ENCODE measurements around the gene FAM53A.
A peak's percentile ranks its signal among the peaks of the same experiment; 100 is the strongest.

FAM53A gene

GRCh38 chr4:1715002-1715758, 31.1 kb upstream of the FAM53A start:
- Histone ChIP-seq H3K9me3 (ENCODE audit: severe bottlenecking) (no peaks in the 10 kb centered on the region), H3K36me3 (ENCODE audit: low read depth) (peaks cover 24% of the 10 kb centered on the region), H3K4me3 (ENCODE audit: severe bottlenecking) (no peak overlapping the region), H3K27me3 (ENCODE audit: insufficient read depth, poor library complexity, severe bottlenecking) (no peaks in the 10 kb centered on the region), H3K4me1 (ENCODE audit: insufficient read depth, poor library complexity, severe bottlenecking) (peaks cover 3% of the 10 kb centered on the region), H3K27ac (ENCODE audit: poor library complexity, severe bottlenecking) (no peak overlapping the region)
- DNase-seq (ENCODE audit: low spot score): no peak
- TF ChIP-seq CTCF (IDR thresholded peaks at IDR 0.05; ENCODE audit: poor library complexity, severe bottlenecking): no peak
- no peak for ATAC-seq (ENCODE audit: low read depth)

- no peak for DNase-seq (ENCODE audit: low spot score)
- no peaks in the 10 kb centered on the region for H3K27me3 ChIP-seq (ENCODE audit: insufficient read depth, poor library complexity, severe bottlenecking)
- peaks cover 4% of the 10 kb centered on the region for H3K4me1 ChIP-seq (ENCODE audit: insufficient read depth, poor library complexity, severe bottlenecking)
- H3K9me3 ChIP-seq (ENCODE audit: severe bottlenecking): no peaks in the 10 kb centered on the region
- H3K4me3 ChIP-seq (ENCODE audit: severe bottlenecking): no peak overlapping the region
- peak overlapping the region; percentile 85 for H3K27ac ChIP-seq (ENCODE audit: poor library complexity, severe bottlenecking)
- TF ChIP-seq CTCF (IDR thresholded peaks at IDR 0.05; ENCODE audit: poor library complexity, severe bottlenecking): no peak
- peaks cover 32% of the 10 kb centered on the region for H3K36me3 ChIP-seq (ENCODE audit: low read depth)
- no peak for ATAC-seq (ENCODE audit: low read depth)
These were observed 30.3 kb upstream of the FAM53A start for GRCh38 chr4:1714303-1715001.

GRCh38 chr4:1713003-1713851, 29.1 kb upstream of the FAM53A start:
- TF ChIP-seq CTCF (IDR thresholded peaks at IDR 0.05; ENCODE audit: poor library complexity, severe bottlenecking): no peak
- Histone ChIP-seq H3K4me1 (ENCODE audit: insufficient read depth, poor library complexity, severe bottlenecking) (peaks cover 4% of the 10 kb centered on the region), H3K36me3 (ENCODE audit: low read depth) (peaks cover 35% of the 10 kb centered on the region), H3K4me3 (ENCODE audit: severe bottlenecking) (peak overlapping the region; percentile 79), H3K27ac (ENCODE audit: poor library complexity, severe bottlenecking) (peak overlapping the region; percentile 85), H3K9me3 (ENCODE audit: severe bottlenecking) (no peaks in the 10 kb centered on the region), H3K27me3 (ENCODE audit: insufficient read depth, poor library complexity, severe bottlenecking) (no peaks in the 10 kb centered on the region)
- peak; percentile 79 for DNase-seq (ENCODE audit: low spot score)
- peak; percentile 11 for ATAC-seq (ENCODE audit: low read depth)

GRCh38 chr4:1712216-1713002, 28.3 kb upstream of the FAM53A start, which contains the start of gene SLBP:
TSS of gene SLBP (minus strand) at chr4:1712319. CDS start at chr4:1712188, 131 bp downstream.
- no peak for TF ChIP-seq CTCF (IDR thresholded peaks at IDR 0.05; ENCODE audit: poor library complexity, severe bottlenecking)
- peak; percentile 85 for ATAC-seq (ENCODE audit: low read depth)
- Histone ChIP-seq H3K4me3 (ENCODE audit: severe bottlenecking) (peak within 1 kb of the TSS; percentile 79), H3K36me3 (ENCODE audit: low read depth) (peaks cover 36% of the 10 kb centered on the region), H3K27ac (ENCODE audit: poor library complexity, severe bottlenecking) (peak within 1 kb of the TSS; percentile 85), H3K27me3 (ENCODE audit: insufficient read depth, poor library complexity, severe bottlenecking) (no peaks in the 10 kb centered on the region), H3K9me3 (ENCODE audit: severe bottlenecking) (no peaks in the 10 kb centered on the region), H3K4me1 (ENCODE audit: insufficient read depth, poor library complexity, severe bottlenecking) (peaks cover 4% of the 10 kb centered on the region)
- DNase-seq (ENCODE audit: low spot score): peak; percentile 98

Data from RWPE2 (cell line).